KOPT-K1 (cell line): Measurements from ENCODE around the gene PGAP1.

Experiments used
- H3K27ac ChIP-seq: fragments of 200-600 bp; sonication (generic); 2 replicates; pipeline ENCODE4 v1.5.1; 2016; ENCODE audit warnings: antibody characterized with exemption, mild to moderate bottlenecking, low read depth, low read length; ENCODE audit not compliant: poor library complexity, severe bottlenecking
- H3K36me3 ChIP-seq: fragments of 200-600 bp; sonication (generic); 2 replicates; pipeline ENCODE4 v1.5.1; 2017; ENCODE audit warnings: antibody characterized with exemption, mild to moderate bottlenecking, low read length, moderate library complexity; ENCODE audit not compliant: insufficient read depth
- H3K9me3 ChIP-seq: fragments of 200-600 bp; sonication (generic); 2 replicates; pipeline ENCODE4 v1.5.1; 2017; ENCODE audit warnings: antibody characterized with exemption, low read length, mild to moderate bottlenecking; ENCODE audit not compliant: insufficient read depth, poor library complexity, severe bottlenecking

PGAP1 gene

DNA sequence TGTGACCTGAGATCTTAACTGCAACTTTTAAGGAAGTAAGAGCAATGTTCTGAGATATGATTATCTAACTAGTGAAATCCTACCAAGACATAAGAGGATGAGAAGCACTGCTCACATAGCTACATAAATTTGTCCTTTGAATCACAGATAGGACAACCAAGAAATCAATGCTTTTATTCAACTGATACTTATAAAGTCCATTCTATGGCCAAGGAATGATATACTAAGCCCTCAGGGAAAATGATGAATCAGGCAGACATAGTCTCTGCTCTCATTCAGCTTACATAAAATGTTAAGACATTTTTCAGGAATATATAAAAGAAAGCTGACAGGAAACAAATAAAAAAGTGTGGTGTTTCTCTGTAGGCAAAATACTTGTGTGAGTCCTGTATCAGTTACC lies 39.1 kb downstream of the PGAP1 start:
- no peak overlapping the region for H3K27ac ChIP-seq
- peaks cover 15% of the 10 kb centered on the region for H3K36me3 ChIP-seq
- H3K9me3 ChIP-seq: no peaks in the 10 kb centered on the region

DNA sequence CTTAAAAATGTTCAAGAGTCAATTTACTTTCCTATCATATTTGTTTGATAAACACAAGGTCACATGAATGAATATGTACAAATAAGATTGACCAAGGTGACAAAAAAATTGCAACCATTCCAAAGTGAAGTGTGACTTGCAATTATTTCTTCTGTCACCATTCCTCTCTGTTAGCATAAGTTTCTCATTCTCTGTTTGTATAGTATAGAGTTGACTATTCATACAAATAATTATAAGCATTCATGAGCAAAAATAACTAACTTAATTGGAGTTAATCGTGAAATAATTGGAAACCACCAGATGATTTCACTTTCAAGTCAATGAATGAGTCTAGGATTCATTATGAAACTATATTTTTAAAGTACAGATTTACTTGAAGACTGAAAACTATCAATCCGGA lies 42.1 kb downstream of the PGAP1 start:
- Histone ChIP-seq H3K27ac (no peak overlapping the region), H3K9me3 (no peaks in the 10 kb centered on the region), H3K36me3 (peaks cover 28% of the 10 kb centered on the region)

DNA sequence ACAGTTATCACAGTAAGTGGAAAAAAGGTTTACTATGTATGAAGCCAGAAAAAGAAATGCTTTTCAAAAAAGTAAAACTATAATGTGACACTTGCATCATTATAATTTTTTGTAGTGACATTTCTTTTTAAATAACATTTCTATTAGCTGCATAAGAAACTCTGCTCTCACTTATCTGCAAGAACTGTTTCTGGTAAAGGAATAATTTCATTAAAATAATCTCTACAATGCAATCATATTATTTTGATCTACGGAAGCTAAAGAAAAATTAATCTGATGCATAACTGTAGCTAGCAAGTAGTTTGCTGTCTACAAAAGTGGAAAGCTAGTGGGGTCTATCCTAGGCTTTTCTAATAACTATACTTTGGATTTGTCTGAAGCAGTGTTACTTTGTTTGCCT lies 50.1 kb downstream of the PGAP1 start:
- H3K36me3 ChIP-seq: peaks cover 36% of the 10 kb centered on the region
- no peaks in the 10 kb centered on the region for H3K9me3 ChIP-seq
- no peak overlapping the region for H3K27ac ChIP-seq

- Histone ChIP-seq H3K27ac (no peak overlapping the region), H3K36me3 (peaks cover 36% of the 10 kb centered on the region)
Observed at GRCh38 chr2:196875414-196875813, 51.1 kb downstream of the PGAP1 start.

GRCh38 chr2:196873511-196873910 lies 53.0 kb downstream of the PGAP1 start:
- no peak overlapping the region for H3K27ac ChIP-seq
- peaks cover 29% of the 10 kb centered on the region for H3K36me3 ChIP-seq
- H3K9me3 ChIP-seq: no peaks in the 10 kb centered on the region

More at GRCh38 chr2:196875414-196875813, 51.1 kb downstream of the PGAP1 start:
- H3K9me3 ChIP-seq: no peaks in the 10 kb centered on the region

- H3K9me3 ChIP-seq: peaks cover 11% of the 10 kb centered on the region
- H3K36me3 ChIP-seq: 0 out of 2 replicates have a peak, but pooled peaks cover 16% of the 10 kb centered on the region
- no peak overlapping the region for H3K27ac ChIP-seq
Observed at GRCh38 chr2:196854629-196855028, 71.9 kb downstream of the PGAP1 start.

DNA sequence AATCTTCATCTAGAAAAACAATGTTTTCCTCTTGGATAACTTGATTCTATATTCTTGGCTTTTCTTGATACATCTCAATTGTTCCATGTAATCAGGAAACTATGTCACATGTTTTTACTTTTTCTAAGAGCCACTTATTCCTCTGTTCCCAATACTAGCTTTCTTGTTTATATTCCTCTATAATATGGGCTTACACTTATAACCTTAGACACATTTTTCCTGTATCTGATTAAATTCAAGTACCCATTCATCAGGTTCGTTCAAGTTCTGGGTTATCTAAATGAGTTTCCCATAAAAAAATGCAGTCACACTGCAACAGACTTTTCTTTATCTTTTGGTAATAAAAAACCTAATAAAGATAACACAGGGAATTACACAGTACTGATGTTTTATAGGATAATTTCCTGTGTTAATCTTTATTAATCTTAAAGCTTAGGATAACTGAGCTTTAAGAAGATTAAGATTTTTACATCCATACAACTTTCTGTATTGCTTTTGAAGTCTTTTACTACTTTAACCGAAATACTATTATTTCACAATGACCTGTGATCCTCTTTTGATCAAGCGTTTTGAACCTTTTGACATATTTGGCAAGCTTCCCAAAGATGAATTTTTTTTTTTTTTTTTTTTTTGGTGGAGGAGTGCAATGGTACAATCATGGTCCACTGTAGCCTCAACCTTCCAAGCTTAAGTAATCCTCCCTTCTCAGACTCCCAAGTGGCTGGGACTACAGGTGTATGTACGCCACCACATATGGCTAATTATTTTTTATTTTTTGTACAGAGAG lies 73.0 kb downstream of the PGAP1 start:
- Histone ChIP-seq H3K27ac (no peak overlapping the region), H3K36me3 (0 out of 2 replicates have a peak, but pooled peaks cover 5% of the 10 kb centered on the region), H3K9me3 (peaks cover under 1% of the 10 kb centered on the region)

DNA sequence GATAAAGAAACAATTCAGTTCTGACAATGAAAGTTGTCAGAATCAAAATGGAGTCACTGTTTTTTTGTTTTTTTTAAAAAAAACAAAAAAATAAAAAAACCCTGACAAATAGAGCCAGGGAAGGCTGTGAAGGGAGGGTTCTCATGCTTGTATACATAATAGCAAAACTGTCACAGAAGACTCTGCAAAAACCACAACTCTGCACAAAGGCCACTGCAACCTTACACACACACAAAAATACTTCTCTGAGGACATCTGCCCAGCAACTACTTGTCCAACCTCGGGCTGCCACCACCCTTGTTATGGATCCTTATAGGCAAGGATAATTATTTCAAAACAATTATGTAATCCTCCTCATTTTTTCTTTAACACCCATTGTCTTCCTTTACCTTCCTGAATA lies 75.4 kb downstream of the PGAP1 start:
- no peaks in the 10 kb centered on the region for H3K9me3 ChIP-seq
- no peak overlapping the region for H3K27ac ChIP-seq

GRCh38 chr2:196849895-196850294 lies 76.6 kb downstream of the PGAP1 start:
- H3K27ac ChIP-seq: no peak overlapping the region
- peaks cover 6% of the 10 kb centered on the region; the same call in 1 of the 2 replicates for H3K36me3 ChIP-seq
- no peaks in the 10 kb centered on the region for H3K9me3 ChIP-seq

More for the DNA sequence above, 75.4 kb downstream of the PGAP1 start:
- H3K36me3 ChIP-seq: no peaks in the 10 kb centered on the region

DNA sequence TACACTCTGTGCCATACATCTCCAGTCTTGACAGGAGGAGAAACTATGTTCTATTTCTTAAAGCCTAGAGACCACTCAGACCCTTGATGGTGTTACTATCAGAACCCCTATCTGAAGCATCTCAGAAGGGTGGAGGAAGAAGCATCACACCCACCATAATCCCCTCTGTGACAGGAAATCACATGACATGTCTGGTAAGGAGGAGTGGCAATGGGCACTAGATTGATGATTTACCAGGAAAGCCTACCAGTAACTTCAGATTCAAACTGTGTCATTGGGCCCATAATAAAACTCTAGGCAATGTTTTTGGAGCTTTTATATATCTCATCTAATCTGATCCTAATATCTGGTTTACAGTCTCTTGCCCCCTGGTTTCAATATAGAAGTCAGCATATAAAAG lies 80.2 kb downstream of the PGAP1 start:
- Histone ChIP-seq H3K9me3 (no peaks in the 10 kb centered on the region), H3K27ac (no peak overlapping the region), H3K36me3 (peaks cover 29% of the 10 kb centered on the region)

DNA sequence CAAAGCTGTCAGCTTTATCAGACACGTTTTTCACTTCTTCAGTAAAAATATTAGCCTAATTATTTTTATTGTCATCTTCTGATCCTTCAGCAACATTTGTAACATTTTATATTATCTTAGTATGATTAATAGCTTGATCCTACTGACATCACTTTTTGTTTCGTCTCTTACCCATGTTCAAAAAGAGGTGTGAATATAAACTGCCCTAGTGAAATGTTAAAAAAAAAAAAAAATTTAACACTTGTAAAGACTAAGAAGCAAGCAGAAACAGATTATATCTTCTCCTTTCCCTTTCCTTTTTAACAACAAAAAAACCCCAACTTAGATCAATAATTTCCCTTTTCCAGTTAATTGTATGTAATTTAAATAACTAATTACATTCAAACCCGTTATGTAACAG lies 81.1 kb downstream of the PGAP1 start:
- Histone ChIP-seq H3K36me3 (peaks cover 37% of the 10 kb centered on the region), H3K9me3 (no peaks in the 10 kb centered on the region), H3K27ac (no peak overlapping the region)

- no peaks in the 10 kb centered on the region for H3K9me3 ChIP-seq
- H3K36me3 ChIP-seq: peaks cover 56% of the 10 kb centered on the region
- H3K27ac ChIP-seq: no peak overlapping the region
Observed at GRCh38 chr2:196840171-196840570, 86.3 kb downstream of the PGAP1 start.

DNA sequence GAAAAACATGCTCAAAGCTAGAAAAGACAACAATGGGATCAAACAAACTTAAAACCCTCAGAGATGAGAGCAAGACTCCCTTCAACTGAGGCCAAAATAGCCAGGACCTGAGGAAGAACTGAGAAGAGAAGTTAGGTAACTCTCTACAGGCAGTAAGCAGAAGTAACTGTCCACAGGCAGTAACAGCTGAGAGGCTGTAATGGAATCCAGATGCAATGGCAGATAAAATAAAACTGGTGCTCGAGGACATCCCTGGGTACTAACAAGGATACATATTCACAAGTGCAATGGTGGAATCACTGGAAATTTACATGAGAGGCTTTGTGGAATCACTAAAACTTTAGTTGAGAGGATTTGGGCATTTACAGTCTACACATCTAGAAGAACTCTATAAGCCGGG lies 86.9 kb downstream of the PGAP1 start:
- Histone ChIP-seq H3K36me3 (peaks cover 54% of the 10 kb centered on the region), H3K27ac (no peak overlapping the region), H3K9me3 (no peaks in the 10 kb centered on the region)

DNA sequence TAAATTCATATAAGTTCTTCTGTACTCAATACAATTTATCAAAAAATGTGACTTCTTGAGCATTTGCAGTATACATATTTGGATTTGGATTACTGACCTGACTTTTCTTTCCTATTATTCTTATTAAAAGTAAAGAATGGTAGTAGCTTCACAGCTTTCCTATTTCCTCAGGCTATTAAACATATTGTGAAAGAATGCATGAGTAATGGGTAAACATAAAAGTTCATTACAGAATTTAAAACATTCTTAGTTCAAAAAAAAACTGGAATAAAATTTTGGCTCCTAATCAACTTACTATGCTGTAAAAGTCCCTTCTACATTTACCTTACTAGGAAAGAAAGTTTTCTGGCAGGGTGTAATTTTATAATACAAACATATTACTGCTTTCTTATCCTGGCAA lies 90.1 kb downstream of the PGAP1 start:
- Histone ChIP-seq H3K36me3 (peaks cover 33% of the 10 kb centered on the region), H3K9me3 (no peaks in the 10 kb centered on the region)

GRCh38 chr2:196830701-196831100 lies 95.8 kb downstream of the PGAP1 start:
- H3K9me3 ChIP-seq: no peaks in the 10 kb centered on the region
- H3K27ac ChIP-seq: no peak overlapping the region
- H3K36me3 ChIP-seq: no peaks in the 10 kb centered on the region

More for the DNA sequence above, 90.1 kb downstream of the PGAP1 start:
- no peak overlapping the region for H3K27ac ChIP-seq

GRCh38 chr2:196827356-196827755 lies 99.2 kb downstream of the PGAP1 start:
- Histone ChIP-seq H3K27ac (no peak overlapping the region), H3K36me3 (no peaks in the 10 kb centered on the region), H3K9me3 (no peaks in the 10 kb centered on the region)
